Measurements from ENCODE around the gene HOXD3. TPM values are rescaled to one million over a fixed set of nuclear protein-coding genes. Genes with fewer than 3 reads are reported as not detected.

The HOXD3 gene
- polyA plus RNA-seq, 4 donors: 13.8 to 31.0 (median 24.6) TPM

DNA sequence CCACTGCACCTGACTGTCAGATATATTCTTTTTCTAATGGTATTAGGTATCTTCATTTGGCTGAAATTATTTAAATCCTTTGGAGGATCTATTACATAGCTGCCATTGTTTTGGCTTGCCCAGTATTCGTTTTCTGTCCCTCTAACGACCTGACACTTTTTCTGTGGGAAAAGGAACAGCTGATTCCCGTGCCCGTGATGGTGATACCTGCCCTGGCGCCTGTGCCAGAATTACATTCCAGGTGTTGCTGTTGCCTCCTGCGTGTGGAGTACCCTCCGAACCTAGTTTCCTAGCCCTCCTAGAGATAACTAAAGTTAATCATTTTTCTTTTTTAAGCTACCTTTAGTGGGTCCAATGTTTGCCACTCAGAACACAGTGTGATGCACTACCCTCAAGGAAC is 45.4 kb downstream of the HOXD3 start:
- no peak for DNase-seq (ENCODE audit: low read depth in 4 of 4, low spot score in 3 of 4)

DNA sequence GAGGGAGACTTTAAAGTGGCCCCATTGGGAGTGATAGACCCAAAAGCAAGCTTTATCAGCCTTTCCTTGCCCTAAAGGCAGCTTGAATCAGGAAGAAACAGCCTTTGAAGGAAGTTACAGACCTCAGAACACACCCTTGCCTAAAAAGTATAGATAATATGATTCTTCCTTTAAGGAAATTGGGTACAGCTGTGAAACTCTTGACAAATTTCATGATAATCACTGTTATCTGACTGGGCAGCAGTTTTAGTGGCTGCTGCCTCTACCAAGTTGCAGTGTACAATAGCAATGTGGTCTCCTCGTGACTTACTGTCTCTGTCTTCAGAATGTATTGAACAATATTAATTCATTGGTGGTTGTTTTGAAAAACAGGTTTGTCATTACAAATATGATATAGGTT is 48.0 kb downstream of the HOXD3 start:
- DNase-seq (ENCODE audit: low read depth in 4 of 4, low spot score in 3 of 4): no peak

DNA sequence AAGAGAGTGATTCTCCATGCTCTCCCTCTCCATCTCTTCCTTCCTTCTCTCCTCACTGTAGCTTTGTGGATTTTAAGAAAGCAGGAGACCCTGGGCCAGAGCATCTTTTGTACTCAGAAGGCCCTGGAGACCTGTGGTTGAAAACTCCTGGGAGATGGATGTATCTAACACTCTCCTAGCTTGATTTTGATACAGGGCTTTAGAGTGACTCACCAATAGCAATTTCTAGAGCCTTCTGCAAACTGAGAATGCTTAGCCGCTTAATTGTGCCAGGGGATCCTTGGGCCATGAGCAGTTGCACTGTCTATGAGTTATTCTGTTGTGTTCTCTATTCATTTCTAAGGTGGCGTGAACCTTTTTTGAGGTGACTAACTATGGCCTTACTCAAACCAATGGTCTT is 49.0 kb downstream of the HOXD3 start:
- DNase-seq (ENCODE audit: low read depth in 4 of 4, low spot score in 3 of 4): no peak

DNA sequence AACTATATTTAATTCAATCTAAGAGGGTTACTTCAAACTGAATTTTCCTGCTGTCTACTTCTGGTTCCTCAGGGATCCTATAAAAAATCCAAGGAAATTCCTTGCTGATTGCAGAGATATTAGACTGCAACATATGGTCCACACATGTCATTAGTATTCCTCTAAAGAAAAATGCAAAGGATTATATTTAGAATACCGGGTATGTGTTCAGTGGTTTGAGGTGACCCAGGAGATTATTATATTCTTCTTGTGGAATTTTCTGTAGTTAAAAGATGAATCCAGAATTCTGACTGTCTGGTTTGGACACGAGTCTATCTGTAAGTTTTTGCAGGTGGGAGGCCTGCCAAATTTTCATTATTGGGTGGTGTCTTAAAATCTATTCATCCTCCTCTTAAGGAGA is 49.6 kb downstream of the HOXD3 start:
- DNase-seq (ENCODE audit: low read depth in 4 of 4, low spot score in 3 of 4): no peak

DNA sequence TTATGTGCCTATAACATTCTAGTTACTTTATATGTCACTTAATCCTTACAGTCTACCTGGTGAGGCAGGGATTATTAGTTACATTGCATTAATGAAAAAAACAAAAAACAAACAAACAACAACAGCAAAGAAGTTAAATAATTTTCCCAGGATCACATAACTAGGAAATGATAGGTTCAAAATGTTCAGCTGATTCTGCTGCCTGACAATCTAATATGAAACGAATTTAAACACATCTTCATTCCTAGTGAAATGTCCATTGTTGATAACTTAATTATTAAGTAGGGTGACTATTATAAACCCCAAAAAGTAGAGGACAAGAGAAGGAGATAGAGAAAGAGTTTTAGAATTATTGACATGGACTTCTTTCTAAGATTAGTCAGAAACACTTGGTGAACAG is 54.0 kb downstream of the HOXD3 start:
- DNase-seq (ENCODE audit: low read depth in 4 of 4, low spot score in 3 of 4): no peak

DNA sequence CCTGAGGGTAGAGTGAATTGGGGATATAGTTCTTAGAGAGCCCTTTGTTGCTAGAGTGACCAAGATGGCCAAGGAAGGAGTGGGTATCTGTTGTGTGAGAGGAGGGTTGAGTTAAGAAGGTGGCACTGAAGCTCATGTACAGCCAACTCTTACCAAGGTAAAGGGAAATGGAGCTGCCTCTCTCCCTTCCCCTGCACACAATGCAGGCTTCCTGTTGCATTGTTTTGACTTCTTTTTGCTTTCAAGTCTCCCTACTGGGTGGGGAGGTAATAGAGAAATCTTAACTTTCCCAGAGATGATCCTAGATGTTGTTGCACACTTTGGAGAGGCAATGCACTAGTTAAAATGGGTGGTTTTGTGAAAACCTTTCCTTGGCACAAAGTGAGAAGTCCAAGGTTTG is 55.2 kb downstream of the HOXD3 start:
- DNase-seq (ENCODE audit: low read depth in 4 of 4, low spot score in 3 of 4): no peak

DNA sequence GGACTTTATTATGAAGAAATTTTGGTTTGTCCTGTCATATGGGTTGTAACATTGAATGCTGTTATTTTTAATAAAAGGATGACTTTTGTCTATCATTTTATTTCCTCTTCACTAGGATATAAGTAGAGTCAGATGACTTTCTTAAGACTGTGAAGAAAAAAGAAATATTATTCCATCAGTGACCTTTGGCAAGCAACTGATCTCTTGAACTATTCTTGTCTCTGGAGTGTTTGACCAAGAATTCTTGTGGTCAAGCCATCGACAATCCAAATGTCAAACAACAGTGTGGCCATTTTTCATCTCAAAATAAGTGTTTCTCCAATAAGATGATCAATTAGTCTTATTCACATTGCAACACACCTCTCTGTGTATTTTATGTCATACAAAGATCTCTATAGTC is 56.3 kb downstream of the HOXD3 start:
- no peak for DNase-seq (ENCODE audit: low read depth in 4 of 4, low spot score in 3 of 4)

Other genes starting within 250 kb of the HOXD3 start
- 10 to 100 TPM; 24.0 to 31.9 (median 27.7) TPM for gene LNPK, start 155.0 kb upstream of the HOXD3 start, polyA plus RNA-seq (ENCODE audit: insufficient read length in 4 of 4)
- gene EVX2, start 73.3 kb upstream of the HOXD3 start, polyA plus RNA-seq (ENCODE audit: insufficient read length in 4 of 4): under 1 TPM in 2 of 4 donors, not detected in 2; 0.04 to 0.06 TPM
- under 1 TPM; 0.10 to 0.36 (median 0.23) TPM for gene HOXD13, start 64.6 kb upstream of the HOXD3 start, polyA plus RNA-seq (ENCODE audit: insufficient read length in 4 of 4)
- under 1 TPM; 0.33 to 0.86 (median 0.51) TPM for gene HOXD12, start 57.5 kb upstream of the HOXD3 start, polyA plus RNA-seq (ENCODE audit: insufficient read length in 4 of 4)
- gene HOXD11, start 50.0 kb upstream of the HOXD3 start, polyA plus RNA-seq (ENCODE audit: insufficient read length in 4 of 4): 10 to 100 TPM; 45.8 to 76.0 (median 63.4) TPM
- gene HOXD10, start 40.5 kb upstream of the HOXD3 start, polyA plus RNA-seq (ENCODE audit: insufficient read length in 4 of 4): 100 to 1,000 TPM; 127 to 194 (median 184) TPM
- gene HOXD9, start 34.6 kb upstream of the HOXD3 start, polyA plus RNA-seq (ENCODE audit: insufficient read length in 4 of 4): 100 to 1,000 TPM in 1 of 4 donors, 10 to 100 TPM in 3; 58.0 to 106 (median 69.1) TPM
- 100 to 1,000 TPM in 3 of 4 donors, 10 to 100 TPM in 1; 42.2 to 245 (median 180) TPM for gene HOXD8, start 27.6 kb upstream of the HOXD3 start, polyA plus RNA-seq (ENCODE audit: insufficient read length in 4 of 4)
- 10 to 100 TPM; 32.9 to 66.2 (median 39.4) TPM for gene HOXD4, start 5.8 kb upstream of the HOXD3 start, polyA plus RNA-seq (ENCODE audit: insufficient read length in 4 of 4)
- 10 to 100 TPM in 1 of 4 donors, 1 to 10 TPM in 3; 3.1 to 13.7 (median 8.5) TPM for gene HOXD1, start 31.4 kb downstream of the HOXD3 start, polyA plus RNA-seq (ENCODE audit: insufficient read length in 4 of 4)
- gene MTX2, start 112.1 kb downstream of the HOXD3 start, polyA plus RNA-seq (ENCODE audit: insufficient read length in 4 of 4): 100 to 1,000 TPM in 2 of 4 donors, 10 to 100 TPM in 2; 49.0 to 103 (median 96.7) TPM

All from left renal pelvis (tissue), 4 donors.